22Rv1 (cell line): ENCODE data around the gene TENM4.

ENCODE experiments used
- H3K27ac ChIP-seq: fragments of 450-650 bp; 2 replicates; pipeline ENCODE4 v1.5.1; 2017
- ZFX ChIP-seq: fragments of 450-650 bp; IDR thresholded peaks from 2 replicates; pipeline ENCODE4 v1.6.1; 2017; ENCODE audit warnings: antibody characterized with exemption, borderline replicate concordance
- TF ChIP-seq, protein P1 (sequence below): fragments of 450-650 bp; IDR thresholded peaks from 2 replicates; pipeline ENCODE4 v1.5.1; 2017; ENCODE audit warnings: mild to moderate bottlenecking

Gene TENM4

DNA sequence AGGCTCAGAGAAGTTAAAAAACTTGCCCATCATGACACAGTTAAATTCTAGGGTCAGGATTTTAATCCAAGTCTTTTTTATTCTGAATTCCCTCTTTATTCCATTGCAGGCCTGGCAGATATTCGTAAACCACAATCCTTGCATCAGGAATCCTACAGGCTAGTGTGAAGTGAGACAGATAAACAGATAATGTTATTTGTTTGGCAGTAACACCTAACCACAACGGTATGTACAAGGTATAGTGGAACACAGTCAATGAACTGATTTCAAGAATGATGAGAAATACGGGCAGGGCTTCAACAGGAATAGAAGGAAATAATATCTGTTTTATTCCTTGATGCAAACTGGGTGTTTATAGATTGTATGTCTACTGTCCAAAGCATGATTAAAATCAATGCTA lies 834.2 kb downstream of the TENM4 start:
- no peak overlapping the region for H3K27ac ChIP-seq
- TF ChIP-seq, protein P1, sequence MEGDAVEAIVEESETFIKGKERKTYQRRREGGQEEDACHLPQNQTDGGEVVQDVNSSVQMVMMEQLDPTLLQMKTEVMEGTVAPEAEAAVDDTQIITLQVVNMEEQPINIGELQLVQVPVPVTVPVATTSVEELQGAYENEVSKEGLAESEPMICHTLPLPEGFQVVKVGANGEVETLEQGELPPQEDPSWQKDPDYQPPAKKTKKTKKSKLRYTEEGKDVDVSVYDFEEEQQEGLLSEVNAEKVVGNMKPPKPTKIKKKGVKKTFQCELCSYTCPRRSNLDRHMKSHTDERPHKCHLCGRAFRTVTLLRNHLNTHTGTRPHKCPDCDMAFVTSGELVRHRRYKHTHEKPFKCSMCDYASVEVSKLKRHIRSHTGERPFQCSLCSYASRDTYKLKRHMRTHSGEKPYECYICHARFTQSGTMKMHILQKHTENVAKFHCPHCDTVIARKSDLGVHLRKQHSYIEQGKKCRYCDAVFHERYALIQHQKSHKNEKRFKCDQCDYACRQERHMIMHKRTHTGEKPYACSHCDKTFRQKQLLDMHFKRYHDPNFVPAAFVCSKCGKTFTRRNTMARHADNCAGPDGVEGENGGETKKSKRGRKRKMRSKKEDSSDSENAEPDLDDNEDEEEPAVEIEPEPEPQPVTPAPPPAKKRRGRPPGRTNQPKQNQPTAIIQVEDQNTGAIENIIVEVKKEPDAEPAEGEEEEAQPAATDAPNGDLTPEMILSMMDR = no peak
- no peak for TF ChIP-seq ZFX

DNA sequence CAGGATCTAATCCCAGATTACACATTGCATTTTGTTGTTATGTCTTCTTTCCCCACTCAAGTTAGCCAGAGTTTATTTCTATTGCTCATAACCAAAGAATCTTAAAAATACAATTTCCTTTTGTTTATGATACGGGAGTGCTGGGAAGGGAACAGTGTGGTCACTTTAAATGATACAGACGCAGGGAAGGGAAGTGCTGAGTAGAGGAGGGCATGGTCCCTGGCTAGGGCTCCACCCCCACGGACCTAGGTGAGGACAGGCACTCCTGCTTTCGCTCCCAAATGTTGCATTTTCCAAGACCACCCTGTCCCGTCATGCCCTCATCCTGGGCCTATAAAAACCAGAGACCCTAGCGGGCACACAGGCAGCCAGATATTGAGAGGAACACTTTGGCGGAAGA lies 835.5 kb downstream of the TENM4 start:
- H3K27ac ChIP-seq = no peak overlapping the region
- TF ChIP-seq, protein P1 = no peak
- TF ChIP-seq ZFX = no peak

DNA sequence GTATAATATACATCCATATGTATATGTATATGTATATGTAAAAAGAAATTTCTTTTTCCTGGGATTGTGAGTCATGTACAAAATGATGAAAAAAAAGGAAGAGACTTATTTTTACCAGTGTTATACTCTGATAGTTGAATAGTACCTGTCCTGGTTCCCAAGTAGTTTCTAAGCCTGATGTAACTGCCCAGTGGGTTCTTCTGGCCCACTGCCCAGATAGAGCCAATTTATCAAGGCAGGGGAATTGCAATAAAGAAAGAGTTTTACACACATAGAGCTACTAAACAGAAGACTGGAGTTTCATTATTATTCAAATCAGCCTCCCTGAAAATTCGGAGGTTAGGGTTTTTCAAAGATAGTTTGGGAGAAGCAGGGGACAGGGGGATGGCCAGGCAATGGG lies 837.0 kb downstream of the TENM4 start:
- TF ChIP-seq, protein P1 = no peak
- no peak for TF ChIP-seq ZFX
- no peak overlapping the region for H3K27ac ChIP-seq
